Kidney (tissue), 14 donors: Measurements from ENCODE around the gene SMAD7. TPM values are rescaled to one million over a fixed set of nuclear protein-coding genes. Genes with fewer than 3 reads are reported as not detected.
A peak's percentile ranks its signal among the peaks of the same experiment; 100 is the strongest.

Experiments
- DNase-seq, 5 donors: peaks; one replicate each; pipeline ENCODE4 v3.0.0-alpha.2; 2013 to 2020
- FAIRE-seq: peaks from 2 replicates; lab custom pipeline; 2012; peaks lifted over from hg19 to GRCh38; lab: Jason Lieb, UNC
- H3K27ac ChIP-seq, 2 donors: one replicate each; pipeline ENCODE4 v1.7.0; 2013; ENCODE audit warnings: low read depth in 2 of 2, low read length in 2 of 2, inconsistent platforms in 1 of 2
- H3K27me3 ChIP-seq: one replicate; pipeline ENCODE4 v1.7.1; 2013; ENCODE audit warnings: low read length, inconsistent platforms; ENCODE audit not compliant: control insufficient read depth, insufficient read depth
- H3K36me3 ChIP-seq, 3 donors: one replicate each; pipeline versions ENCODE4 v1.7.0 to v1.7.1; 2013; ENCODE audit warnings: low read length in 3 of 3, control low read depth in 1 of 3, inconsistent platforms in 1 of 3; ENCODE audit not compliant: insufficient read depth in 3 of 3, control insufficient read depth in 2 of 3
- H3K4me1 ChIP-seq, 3 donors: one replicate each; pipeline versions ENCODE4 v1.7.0 to v1.7.1; 2013; ENCODE audit warnings: low read length in 3 of 3, inconsistent platforms in 1 of 3, low read depth in 1 of 3; ENCODE audit not compliant: control insufficient read depth in 2 of 3, insufficient read depth in 2 of 3
- H3K4me3 ChIP-seq, 3 donors: one replicate each; pipeline versions ENCODE4 v1.7.0 to v1.8.1; 2013; ENCODE audit warnings: low read length in 3 of 3, control low read depth in 1 of 3, inconsistent platforms in 1 of 3
- H3K9ac ChIP-seq, 3 donors: one replicate each; pipeline versions ENCODE4 v1.7.0 to v1.7.1; 2013; ENCODE audit warnings: low read length in 3 of 3, control low read depth in 1 of 3, inconsistent platforms in 1 of 3
- H3K9me3 ChIP-seq, 3 donors: one replicate each; pipeline versions ENCODE4 v1.7.0 to v1.7.1; 2013; ENCODE audit warnings: low read length in 3 of 3, control low read depth in 1 of 3, inconsistent platforms in 1 of 3; ENCODE audit not compliant: control insufficient read depth in 2 of 3, insufficient read depth in 1 of 3
- CTCF ChIP-seq: IDR thresholded peaks from 3 replicates; pipeline ENCODE4 v1.5.1; 2012; ENCODE audit warnings: mild to moderate bottlenecking, moderate library complexity, borderline replicate concordance; ENCODE audit not compliant: insufficient read depth; ENCODE audit errors: extremely low read depth
- intact Hi-C: fragments of 100-400 bp; cut with DNase I; formaldehyde crosslinking; loops from one replicate; pipeline ENCODE4 v1.11.1; 2022
- polyA plus RNA-seq: library from polyadenylated mRNA; stranded (reverse); fragments of 350-450 nt; fragmentation: Illumina TruSeq; extraction: RNeasy Lipid Tissue Mini Kit (QIAGEN cat#74804); gene quantifications from one replicate; pipeline ENCODE4 v1.2.3, GENCODE V29; 2014; ENCODE audit warnings: low read depth, low replicate concordance; ENCODE audit not compliant: insufficient read depth
- total RNA-seq: library from RNA; stranded (reverse); fragmentation: NEBNext Ultra II Directional; extraction: Animal tissue kit (Norgen Biotek cat#: 25700); gene quantifications from one replicate; pipeline ENCODE4 v1.2.1, GENCODE V29; 2021
- donor health status: control.
- donor health status: control.
- donor health status: control.
- donor health status: control.
- donor health status: control.
- donor health status: DM: yes; HTN: yes; CAD: no.
- donor health status: Normal renal cell carcinoma (clear cell type).

SMAD7 gene
- total and polyA plus RNA-seq, 2 donors from 2014 or later: 17.3 to 32.6 TPM

- TF ChIP-seq CTCF: no peak
- no peaks in the 10 kb centered on the region for H3K36me3 ChIP-seq
- no peak overlapping the region for H3K27ac ChIP-seq
- no peak overlapping the region for H3K9ac ChIP-seq
- H3K4me3 ChIP-seq: no peak overlapping the region
- no peaks in the 10 kb centered on the region for H3K27me3 ChIP-seq
- intact Hi-C loops: no loop called here
- peaks cover 0 to 2% (median 2%) of the 10 kb centered on the region in 3 donors for H3K4me1 ChIP-seq
- DNase-seq (peak in 1 of 5 donors; percentile 36), FAIRE-seq (no peak)
- H3K9me3 ChIP-seq: no peaks in the 10 kb centered on the region
Observed at GRCh38 chr18:48996041-48996440, 45.3 kb upstream of the SMAD7 start.

GRCh38 chr18:48994926-48995835, 44.4 kb upstream of the SMAD7 start:
- Histone ChIP-seq H3K27me3 (no peaks in the 10 kb centered on the region), H3K4me1 (peaks cover 0 to 2% (median 2%) of the 10 kb centered on the region in 3 donors), H3K9ac (no peak overlapping the region), H3K9me3 (no peaks in the 10 kb centered on the region), H3K36me3 (no peaks in the 10 kb centered on the region), H3K4me3 (no peak overlapping the region), H3K27ac (no peak overlapping the region)
- no peak for TF ChIP-seq CTCF
- intact Hi-C loops: no loop called here
- FAIRE-seq (no peak), DNase-seq (peak in 1 of 5 donors; percentile 66)

- no peak overlapping the region for H3K9ac ChIP-seq
- peak in 4 of 5 donors; percentile 73 to 91 (median 88) for DNase-seq
- peak overlapping the region; percentile 32 to 35 for H3K27ac ChIP-seq
Observed at GRCh38 chr18:48994044-48994651, 43.4 kb upstream of the SMAD7 start.

More at GRCh38 chr18:48994044-48994651, 43.4 kb upstream of the SMAD7 start:
- no peak for FAIRE-seq
- H3K27me3 ChIP-seq: no peaks in the 10 kb centered on the region
- no peaks in the 10 kb centered on the region for H3K36me3 ChIP-seq
- TF ChIP-seq CTCF: no peak
- intact Hi-C loops: no loop called here
- no peaks in the 10 kb centered on the region for H3K9me3 ChIP-seq
- peaks cover 0 to 2% (median 2%) of the 10 kb centered on the region in 3 donors for H3K4me1 ChIP-seq
- H3K4me3 ChIP-seq: no peak overlapping the region
